Muscle of back (tissue), 13 donors: Measurements from ENCODE around the gene CCDC142. TPM values are rescaled to one million over a fixed set of nuclear protein-coding genes. Genes with fewer than 3 reads are reported as not detected.

Experiments
- DNase-seq, 3 donors: peaks; one replicate each; pipeline versions ENCODE4 v3.0.0 to v3.0.0-alpha.2; 2013
- long read RNA-seq, 9 donors: transcript quantifications; one replicate each; lab custom pipeline, GENCODE V29; 2026
- polyA plus RNA-seq, 10 donors: library from polyadenylated mRNA; unstranded; fragments of 120-200 nt; gene quantifications; one replicate each; pipeline ENCODE4 v1.2.1, GENCODE V29; 2013; ENCODE audit not compliant: insufficient read length in 10 of 10

Gene CCDC142, protein sequence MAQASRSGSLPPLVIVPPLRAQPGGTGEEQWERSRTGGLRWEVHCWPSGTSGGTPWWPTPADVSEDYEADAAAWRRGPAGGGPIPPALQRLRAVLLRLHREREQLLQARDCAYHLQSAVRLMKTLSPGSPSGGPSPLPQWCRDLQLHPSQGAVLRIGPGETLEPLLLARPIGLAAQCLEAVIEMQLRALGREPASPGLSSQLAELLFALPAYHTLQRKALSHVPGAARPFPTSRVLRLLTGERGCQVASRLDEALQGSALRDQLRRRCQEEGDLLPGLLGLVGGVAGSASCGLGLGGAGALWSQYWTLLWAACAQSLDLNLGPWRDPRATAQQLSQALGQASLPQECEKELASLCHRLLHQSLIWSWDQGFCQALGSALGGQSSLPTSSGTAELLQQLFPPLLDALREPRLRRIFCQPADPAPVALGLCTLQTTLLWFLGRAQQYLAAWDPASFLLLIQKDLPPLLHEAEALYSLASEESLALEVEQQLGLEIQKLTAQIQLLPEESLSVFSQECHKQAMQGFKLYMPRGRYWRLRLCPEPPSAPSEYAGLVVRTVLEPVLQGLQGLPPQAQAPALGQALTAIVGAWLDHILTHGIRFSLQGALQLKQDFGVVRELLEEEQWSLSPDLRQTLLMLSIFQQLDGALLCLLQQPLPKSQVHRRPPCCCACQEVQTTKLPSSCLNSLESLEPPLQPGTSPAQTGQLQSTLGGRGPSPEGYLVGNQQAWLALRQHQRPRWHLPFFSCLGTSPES
- 10 to 100 TPM in 3 of 10 donors, 1 to 10 TPM in 7; 4.8 to 11.4 (median 7.1) TPM for polyA plus RNA-seq
- long read RNA-seq, donor 1, partial matches to known transcripts = 0 of 1 reads
- long read RNA-seq, donor 1, other reads (novel, unspliced or antisense) = 0 of 1 reads
- long read RNA-seq, donor 2 = 0 reads
- long read RNA-seq, donor 3 = 0 reads
- long read RNA-seq, donor 4 = 0 reads
- long read RNA-seq, donor 5 = 0 reads
- long read RNA-seq, donor 6 = 0 reads
- long read RNA-seq, donor 7, partial matches to known transcripts = 0 of 1 reads
- long read RNA-seq, donor 7, other reads (novel, unspliced or antisense) = 0 of 1 reads
- long read RNA-seq, donor 8, partial matches to known transcripts = 0 of 1 reads
- long read RNA-seq, donor 8, other reads (novel, unspliced or antisense) = 0 of 1 reads
- long read RNA-seq, donor 9 = 0 reads

DNA sequence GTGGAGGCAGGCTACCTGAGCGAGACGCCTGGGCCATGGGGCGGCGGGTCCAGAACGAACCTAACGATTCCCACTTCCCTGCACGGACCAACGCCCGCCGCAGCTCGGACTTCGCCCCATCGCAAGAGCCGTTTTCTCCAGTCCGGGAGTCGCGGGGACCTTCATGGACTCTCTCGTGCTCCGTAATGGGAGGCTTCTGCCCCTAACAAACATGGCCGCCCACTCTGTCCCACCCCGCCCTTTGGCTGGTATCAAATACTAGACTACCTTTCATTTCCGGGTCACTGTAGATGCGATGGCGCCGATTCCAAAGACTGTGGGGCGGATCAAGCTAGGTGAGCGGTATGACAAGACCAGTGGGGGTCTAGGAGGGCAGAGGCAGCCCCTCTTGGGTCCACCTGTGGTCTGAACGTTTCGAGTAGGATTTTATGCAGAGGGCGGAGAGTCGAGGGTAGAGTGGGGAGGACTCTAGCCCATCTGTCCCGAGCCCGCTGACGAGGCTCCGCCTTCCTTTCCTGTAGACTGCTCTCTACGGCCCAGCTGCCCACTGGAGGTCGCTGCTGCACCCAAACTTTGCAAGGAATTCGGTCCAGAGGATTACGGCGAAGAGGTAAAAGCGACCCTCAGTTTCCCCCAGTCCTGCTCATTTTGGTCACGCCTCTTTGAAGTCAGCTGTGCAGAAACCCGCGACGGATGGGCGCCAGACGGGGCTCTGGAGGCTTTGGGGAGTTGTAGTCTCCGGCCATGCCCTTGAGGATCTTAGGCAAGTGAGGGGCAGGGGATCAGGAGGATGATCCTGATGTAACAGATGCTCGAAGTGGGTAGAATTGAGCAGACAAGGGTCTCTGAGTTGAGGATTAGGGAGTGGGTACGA lies at the start of gene CCDC142, which contains the start of gene TTC31:
Gene CCDC142 (minus strand): TSS at position 198 of the 874 bp plus-strand sequence. CDS start 161 bp downstream, at position 37.
Gene TTC31 (plus strand): TSS at position 281 of the 874 bp plus-strand sequence. CDS start 15 bp downstream, at position 296.
- peak; percentile 97 to 99 (median 97) for DNase-seq

DNA sequence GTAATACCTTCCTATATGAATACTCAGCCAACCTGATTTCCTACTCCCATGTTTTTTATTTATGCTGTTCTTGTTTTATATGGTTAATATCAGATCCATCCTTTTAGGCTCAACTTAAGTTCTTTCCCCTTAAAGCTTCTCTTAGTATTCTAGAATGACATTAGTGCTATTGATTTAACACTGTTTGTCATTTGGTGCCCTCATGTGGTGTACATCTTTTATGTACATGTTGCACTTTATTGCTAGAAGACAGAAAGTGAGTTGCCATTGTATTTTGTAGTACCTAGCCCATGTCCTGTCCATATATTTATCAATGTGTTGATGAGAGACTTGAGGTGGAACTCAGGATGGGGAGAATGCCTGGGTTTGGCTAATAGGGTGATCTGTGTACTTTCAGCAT lies 49.4 kb upstream of the CCDC142 start:
- peak in 1 of 3 donors; percentile 60 for DNase-seq

DNA sequence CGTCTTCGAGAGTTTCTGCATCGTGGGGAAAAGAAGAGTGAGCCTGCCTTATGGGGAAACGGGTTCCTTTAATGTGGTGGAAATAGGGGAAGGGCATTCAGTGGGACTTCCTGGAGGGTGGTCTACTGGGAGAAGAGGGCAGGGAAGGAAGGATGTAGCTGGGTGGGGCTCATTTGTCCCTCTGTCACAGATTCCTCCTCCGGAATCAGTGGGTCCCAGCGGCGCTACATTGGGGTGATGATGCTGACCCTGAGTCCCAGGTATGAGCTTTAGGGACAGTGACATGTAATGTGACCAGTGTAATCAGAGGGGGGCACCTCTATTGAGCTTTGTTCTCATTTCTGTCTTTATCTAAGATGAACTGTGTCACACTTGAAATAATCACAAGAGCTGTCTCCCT lies 48.9 kb upstream of the CCDC142 start:
- no peak for DNase-seq

DNA sequence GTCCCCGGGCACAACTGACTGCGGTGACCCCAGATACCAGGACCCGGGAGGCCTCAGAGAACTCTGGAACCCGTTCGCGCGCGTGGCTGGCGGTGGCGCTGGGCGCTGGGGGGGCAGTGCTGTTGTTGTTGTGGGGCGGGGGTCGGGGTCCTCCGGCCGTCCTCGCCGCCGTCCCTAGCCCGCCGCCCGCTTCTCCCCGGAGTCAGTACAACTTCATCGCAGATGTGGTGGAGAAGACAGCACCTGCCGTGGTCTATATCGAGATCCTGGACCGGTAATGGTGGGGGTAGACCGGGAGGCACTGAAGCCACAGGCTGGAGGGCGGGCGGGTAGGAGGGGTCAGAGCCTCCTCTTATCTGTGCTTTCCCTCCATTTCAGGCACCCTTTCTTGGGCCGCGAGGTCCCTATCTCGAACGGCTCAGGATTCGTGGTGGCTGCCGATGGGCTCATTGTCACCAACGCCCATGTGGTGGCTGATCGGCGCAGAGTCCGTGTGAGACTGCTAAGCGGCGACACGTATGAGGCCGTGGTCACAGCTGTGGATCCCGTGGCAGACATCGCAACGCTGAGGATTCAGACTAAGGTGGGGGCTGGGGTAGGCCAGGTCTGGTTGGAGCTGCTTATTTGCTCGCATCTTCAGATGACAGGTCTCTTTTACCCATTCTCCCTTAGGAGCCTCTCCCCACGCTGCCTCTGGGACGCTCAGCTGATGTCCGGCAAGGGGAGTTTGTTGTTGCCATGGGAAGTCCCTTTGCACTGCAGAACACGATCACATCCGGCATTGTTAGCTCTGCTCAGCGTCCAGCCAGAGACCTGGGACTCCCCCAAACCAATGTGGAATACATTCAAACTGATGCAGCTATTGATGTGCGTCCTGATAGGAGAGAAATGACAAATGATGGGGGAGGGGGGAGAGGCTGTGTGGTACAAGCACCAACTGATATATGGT lies 47.7 kb upstream of the CCDC142 start:
- peak in 1 of 3 donors; percentile 80 for DNase-seq

DNA sequence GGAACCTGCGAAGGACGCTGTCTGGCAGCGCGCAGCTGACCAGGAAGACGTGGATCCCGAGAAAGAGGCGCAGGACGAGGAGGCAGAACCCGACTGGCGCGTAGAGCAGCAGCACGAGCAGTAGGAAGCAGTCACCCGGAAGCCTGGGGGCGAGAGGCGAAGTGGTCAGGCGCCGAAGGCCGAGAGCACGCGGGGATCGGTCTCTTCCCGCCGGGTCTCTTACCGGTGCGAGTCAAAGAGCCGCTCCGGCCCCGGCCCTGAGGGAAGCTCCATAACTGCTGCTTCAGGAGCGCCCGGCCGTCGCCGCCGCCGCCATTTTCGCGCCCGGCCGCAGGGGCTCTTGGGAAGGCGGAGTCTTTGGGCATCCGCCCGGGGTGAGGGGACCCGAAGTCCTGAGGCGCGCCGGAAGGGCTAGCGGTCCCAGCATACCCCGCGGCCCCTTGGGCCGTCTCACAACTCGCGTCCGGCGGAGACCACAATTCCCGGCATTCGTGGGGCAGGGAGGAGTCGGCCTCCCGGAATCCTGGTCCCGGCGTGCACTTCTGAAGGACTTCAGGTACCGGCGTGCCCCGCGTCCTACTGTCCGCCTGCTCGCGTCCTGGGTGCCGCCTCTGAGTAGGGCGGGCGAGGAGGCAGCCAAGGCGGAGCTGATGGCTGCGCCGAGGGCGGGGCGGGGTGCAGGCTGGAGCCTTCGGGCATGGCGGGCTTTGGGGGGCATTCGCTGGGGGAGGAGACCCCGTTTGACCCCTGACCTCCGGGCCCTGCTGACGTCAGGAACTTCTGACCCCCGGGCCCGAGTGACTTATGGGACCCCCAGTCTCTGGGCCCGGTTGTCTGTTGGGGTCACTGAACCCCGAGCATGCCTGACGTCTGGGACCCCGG lies 46.8 kb upstream of the CCDC142 start, which contains the start of the genes AUP1 and HTRA2:
Gene AUP1 (minus strand): TSS at position 350 of the 882 bp plus-strand sequence. CDS start 77 bp downstream, at position 273.
Gene HTRA2 (plus strand): TSS at position 577 of the 882 bp plus-strand sequence. CDS start 74 bp downstream, at position 651.
- peak; percentile 99 for DNase-seq

DNA sequence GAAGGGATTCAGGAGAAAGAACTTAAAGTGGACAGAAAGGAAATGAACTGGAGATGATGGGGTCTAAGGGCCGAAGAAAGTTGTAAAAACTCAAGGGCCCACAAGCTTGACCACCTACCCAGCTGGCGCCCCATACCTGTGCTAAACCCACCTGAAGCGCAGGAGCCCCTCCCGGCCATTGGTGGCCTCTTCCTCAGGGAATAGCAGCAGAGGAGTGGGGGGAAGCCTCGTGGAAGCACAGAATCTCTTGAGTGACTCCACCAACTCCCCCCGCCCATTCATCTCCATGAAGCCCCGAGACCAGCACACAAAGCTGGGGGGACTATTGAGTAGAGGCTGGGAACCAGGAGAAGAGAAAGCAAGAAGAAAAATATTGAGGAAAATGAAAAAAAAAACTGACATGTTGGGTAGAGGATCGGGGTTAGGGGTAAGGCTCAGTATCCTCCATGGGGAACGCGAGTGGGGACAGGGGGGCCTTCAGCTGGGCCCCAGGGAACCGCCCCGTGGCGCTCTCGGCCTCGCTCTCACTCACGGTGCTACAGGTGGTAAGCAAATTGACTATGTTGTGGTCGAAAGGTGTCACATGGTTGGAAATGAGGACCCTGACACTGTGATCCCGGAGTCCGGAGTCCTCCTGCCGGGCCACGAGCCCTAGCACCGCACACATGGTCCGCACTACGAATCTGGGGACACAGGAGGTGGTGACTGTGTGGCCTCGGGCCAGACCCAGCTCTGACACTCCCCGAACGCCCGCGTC lies 46.0 kb upstream of the CCDC142 start:
- no peak for DNase-seq

DNA sequence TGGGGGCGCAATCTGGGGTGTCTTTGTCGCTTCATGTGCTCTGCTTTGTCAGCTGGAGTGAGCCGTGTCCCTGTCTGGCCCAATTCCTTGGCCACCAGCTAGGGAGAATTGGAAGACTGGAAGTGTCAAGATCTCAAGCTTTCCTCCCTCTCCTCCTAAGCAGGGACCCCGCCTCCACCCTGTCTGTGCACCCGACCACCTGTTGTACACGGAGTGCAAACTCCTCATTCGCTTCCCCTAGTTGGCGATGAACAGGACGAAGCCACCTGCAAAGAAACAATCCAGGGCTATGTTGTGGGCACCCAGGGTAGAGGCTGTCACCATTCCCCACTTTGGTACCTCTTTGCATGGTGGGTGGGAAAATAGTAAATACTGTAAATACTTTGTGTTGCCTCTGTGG lies 44.9 kb upstream of the CCDC142 start:
- DNase-seq = no peak

DNA sequence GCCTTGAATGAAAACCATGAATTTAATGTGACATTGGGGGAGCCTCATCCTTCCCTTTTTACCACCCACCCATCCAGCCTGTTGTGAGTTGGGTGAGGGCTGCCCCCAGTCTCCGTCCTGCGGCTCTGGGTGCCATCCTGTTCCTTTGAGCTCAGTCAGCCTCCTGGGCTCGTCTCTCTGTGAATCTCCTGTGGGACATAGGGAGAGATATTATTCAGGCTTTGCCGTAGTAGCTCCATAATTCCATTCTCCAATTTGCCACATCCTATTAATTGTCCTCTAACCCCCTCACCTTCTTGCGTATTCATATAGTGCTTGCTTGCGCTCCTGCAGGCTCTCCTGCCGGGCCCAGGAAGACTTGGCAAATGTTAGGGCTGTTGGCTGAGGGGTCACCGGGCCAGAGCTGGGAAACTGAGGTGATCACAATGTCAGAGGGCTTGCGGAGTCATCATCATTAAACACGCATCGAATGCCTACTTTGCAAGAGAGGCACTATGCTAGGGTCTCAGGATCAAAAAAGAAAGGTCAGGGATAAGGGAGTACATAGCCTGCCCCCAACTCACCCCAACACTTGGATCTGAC lies 43.9 kb upstream of the CCDC142 start:
- DNase-seq = no peak

DNA sequence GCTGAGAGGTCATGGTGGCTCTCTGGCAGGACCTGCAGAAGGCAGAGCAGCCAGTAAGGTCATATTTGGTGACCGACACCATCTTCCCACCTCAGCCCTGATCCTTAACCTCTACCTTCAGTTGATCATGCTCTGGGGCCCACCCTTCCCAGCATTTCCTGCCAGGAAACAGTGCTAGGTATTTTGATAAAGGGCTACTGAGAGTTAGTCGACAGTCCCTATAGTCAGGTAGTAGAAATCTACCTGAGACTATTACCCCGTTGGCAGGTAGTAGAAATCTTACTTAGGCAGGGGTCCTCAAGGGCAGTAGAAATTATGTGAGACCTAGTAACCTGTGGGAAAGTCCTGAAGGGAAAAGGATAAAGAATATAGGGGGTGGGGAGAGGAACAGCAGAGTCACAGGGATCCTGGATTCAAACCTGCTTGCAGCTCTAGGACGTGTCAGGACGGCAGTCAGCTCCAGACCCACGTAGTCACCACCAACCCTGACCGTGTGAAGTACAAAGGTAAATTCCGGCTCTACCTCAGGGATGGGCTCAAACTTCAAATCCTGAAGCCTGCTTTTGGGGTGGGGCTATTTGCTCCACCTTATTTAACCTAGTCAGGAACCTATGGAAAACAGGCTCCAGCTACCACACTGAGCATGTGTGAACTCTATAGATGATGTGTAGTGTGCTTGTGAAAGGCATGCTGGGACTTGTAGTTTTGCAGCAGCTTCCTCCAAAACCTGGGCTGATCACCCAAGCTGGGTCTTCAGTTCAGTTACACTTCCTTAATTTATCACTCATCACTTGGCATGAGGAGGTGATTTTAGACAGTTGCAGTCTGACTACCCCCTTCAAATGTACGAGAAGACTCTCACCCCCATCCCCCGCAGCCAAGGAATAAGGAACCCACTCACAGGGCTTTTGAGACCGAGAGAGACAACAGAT lies 43.2 kb upstream of the CCDC142 start, which contains the start of gene DQX1:
Gene DQX1 (minus strand): TSS at position 515 of the 932 bp plus-strand sequence. CDS start 502 bp downstream, at position 13.
- peak in 1 of 3 donors; percentile 56 for DNase-seq

DNA sequence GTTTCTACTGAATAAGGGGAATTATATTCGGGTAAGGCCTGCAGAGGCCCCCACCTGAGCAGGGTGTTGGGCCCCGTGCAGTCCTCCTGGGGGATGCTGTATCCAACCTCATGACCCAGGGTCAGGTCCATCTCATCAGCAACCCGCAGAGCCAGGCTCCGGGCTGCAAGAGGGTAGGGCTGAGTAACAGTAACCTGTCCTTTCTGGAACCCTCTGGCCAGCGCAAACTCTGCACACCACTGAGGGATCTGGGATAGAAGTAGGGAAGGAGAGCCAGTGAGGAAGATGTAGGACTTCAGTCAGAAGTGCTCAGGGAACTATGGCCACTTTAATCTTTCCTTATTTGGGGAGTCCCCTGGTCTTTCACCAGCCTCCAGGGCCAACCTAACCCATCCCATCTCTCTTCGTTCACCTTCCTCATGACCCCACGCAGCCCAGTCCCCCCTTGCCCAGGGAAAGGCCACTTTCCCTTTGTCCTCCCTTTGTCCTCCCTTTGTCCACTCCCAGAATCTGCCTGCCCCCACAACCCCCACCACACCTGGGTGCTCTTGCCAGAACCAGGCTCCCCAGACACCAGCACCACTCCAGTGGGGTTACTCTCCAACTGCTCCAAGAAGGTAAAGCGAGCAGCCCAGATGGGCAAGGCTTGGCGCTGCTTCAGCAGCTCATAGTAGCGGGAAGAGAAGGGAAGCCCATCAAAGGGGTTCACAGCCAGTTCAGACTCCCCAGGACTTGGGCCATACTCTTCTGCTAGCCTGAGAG lies 42.3 kb upstream of the CCDC142 start:
- DNase-seq = no peak

DNA sequence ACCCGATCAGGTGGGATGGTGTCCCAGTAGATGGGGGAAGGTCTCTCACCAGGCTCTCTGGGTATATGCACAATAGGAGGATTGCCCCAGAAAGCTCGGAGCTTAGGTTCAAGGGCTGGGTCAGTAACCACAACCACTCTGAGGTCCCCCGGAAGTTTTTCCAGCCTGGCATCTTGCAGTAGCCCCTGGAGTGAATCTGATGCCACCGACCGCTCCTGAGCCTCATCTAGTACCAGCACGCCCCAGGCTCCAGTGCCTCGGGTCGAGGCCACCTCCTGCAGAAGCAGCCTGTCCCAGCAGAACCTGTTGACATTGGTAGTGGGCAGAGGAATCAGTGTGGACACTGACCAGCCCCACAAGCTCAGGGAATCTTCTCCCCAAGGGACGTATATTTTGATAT lies 41.2 kb upstream of the CCDC142 start:
- no peak for DNase-seq

DNA sequence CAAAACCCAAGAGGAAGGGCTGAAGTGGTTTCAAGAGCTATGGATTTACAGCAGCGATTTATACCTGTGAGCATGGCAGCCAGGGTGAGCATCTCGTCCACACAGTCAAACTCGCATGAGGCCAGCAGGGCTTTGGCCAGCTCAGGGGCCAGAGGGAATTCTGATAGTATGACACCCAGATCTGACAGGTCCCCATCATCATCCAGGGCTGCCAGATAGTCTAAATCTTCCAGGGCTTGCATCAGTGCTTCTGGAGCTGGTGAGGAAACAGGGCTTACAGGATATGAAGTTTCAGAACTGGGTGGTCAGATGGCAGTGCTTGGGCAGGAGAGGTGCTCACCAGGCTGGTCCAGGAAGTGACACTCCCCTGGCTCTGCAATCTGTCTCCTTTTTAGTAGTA lies 39.7 kb upstream of the CCDC142 start:
- DNase-seq = no peak

DNA sequence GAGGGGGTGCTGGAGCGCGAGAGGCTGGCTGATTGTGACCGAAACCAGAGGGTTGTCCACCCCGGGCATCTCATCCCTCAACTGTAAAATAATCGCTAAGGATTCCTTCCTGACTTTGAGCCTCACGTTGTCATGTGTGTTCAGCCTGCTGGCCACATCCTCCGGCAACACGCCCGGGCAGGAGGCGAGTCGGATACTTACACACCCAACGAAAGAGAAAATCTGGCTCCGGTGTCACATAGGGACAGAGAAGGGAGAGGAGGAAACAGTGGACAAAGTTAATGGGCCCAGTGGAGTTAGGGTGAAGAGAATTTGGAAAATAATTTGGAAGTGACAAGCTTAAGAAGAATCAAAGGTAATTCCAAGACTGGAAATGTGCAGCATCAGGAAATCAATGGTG lies 33.9 kb upstream of the CCDC142 start:
- no peak for DNase-seq

DNA sequence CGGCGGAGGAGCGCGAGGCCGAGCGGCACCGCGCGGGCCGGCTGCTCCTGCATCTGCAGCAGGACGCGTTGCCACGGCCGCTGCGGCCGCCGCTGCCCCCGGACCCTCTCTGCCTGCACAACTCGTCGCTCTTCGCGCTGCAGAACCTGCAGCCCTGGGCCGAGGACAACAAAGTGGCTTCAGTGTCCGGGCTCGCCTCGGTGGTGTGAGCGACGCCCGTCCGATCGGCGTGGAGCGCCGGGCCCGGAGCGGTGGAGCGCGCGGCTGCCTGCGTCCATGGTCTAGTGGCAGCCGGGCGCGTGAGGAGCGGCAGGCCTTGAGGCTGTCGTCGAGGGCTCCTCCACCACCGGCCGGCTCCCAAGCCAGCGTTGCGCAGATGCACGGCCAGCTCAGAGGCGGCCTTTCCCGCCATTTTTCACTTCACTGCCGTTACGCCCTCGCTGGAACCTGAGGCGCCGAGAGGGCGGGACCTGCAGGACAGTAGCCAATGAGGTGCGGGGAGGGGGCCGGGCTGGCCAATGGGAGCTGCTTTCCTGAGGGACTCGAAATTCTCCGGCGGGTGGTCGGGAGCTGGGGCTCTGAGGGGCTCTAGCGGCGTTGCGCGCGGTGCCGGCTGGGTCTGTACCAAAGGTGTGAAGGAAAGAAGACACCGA lies 33.3 kb upstream of the CCDC142 start:
- DNase-seq = peak; percentile 41 to 81 (median 64)
